D341Med (cell line): Measurements from ENCODE around the gene ATP8A1.
"Not testable (repeated sequence)": the region's sequence is repeated elsewhere in the genome, so short reads cannot be mapped to it uniquely, and the experiment has no call there.

ENCODE experiments used
- DNase-seq: peaks from one replicate; pipeline ENCODE4 v3.0.0; 2012; ENCODE audit warnings: low spot score

The ATP8A1 gene

GRCh38 chr4:42501624-42502401 lies 155.1 kb downstream of the ATP8A1 start:
- DNase-seq: peak; percentile 56

GRCh38 chr4:42498040-42498439 lies 158.9 kb downstream of the ATP8A1 start:
- DNase-seq: no peak

GRCh38 chr4:42497142-42497910 lies 159.6 kb downstream of the ATP8A1 start:
- no peak for DNase-seq

- DNase-seq: no peak
Measured at GRCh38 chr4:42492962-42493361, 163.9 kb downstream of the ATP8A1 start.

- no peak for DNase-seq
Measured at GRCh38 chr4:42490015-42490414, 166.9 kb downstream of the ATP8A1 start.

- no peak for DNase-seq
Measured at GRCh38 chr4:42489095-42489494, 167.8 kb downstream of the ATP8A1 start.

- no peak for DNase-seq
Measured at GRCh38 chr4:42488554-42488953, 168.4 kb downstream of the ATP8A1 start.

- DNase-seq: no peak
Measured at GRCh38 chr4:42488114-42488513, 168.8 kb downstream of the ATP8A1 start.

GRCh38 chr4:42487230-42487629 lies 169.7 kb downstream of the ATP8A1 start:
- no peak for DNase-seq

GRCh38 chr4:42486156-42486555 lies 170.7 kb downstream of the ATP8A1 start:
- DNase-seq: not testable (repeated sequence)

GRCh38 chr4:42484630-42485029 lies 172.3 kb downstream of the ATP8A1 start:
- DNase-seq: no peak

GRCh38 chr4:42483426-42484379 lies 173.2 kb downstream of the ATP8A1 start:
- DNase-seq: peak; percentile 55

GRCh38 chr4:42482516-42483327 lies 174.2 kb downstream of the ATP8A1 start:
- DNase-seq: peak; percentile 67

- DNase-seq: no peak
Measured at GRCh38 chr4:42480717-42481116, 176.2 kb downstream of the ATP8A1 start.

GRCh38 chr4:42480281-42480680 lies 176.6 kb downstream of the ATP8A1 start:
- DNase-seq: no peak

- DNase-seq: no peak
Measured at GRCh38 chr4:42478946-42479345, 178.0 kb downstream of the ATP8A1 start.

GRCh38 chr4:42478509-42478908 lies 178.4 kb downstream of the ATP8A1 start:
- DNase-seq: no peak

- DNase-seq: no peak
Measured at GRCh38 chr4:42474406-42474805, 182.5 kb downstream of the ATP8A1 start.

- DNase-seq: no peak
Measured at GRCh38 chr4:42473071-42473684, 183.7 kb downstream of the ATP8A1 start.

GRCh38 chr4:42471896-42472295 lies 185.0 kb downstream of the ATP8A1 start:
- DNase-seq: no peak

GRCh38 chr4:42470023-42470422 lies 186.9 kb downstream of the ATP8A1 start:
- DNase-seq: no peak
